Peyer's patch (tissue), 4 donors: Measurements from ENCODE around the gene NT5DC3. TPM values are rescaled to one million over a fixed set of nuclear protein-coding genes. Genes with fewer than 3 reads are reported as not detected.

Experiments used
- DNase-seq, 3 donors: peaks; one replicate each; pipeline ENCODE4 v3.0.0-alpha.2; 2017 to 2019
- H3K27ac ChIP-seq, 4 donors: fragments of 200-600 bp; sonication (generic); one replicate each; pipeline ENCODE4 v1.5.1; 2016 to 2019
- H3K27me3 ChIP-seq, 2 donors: fragments of 200-600 bp; sonication (generic); one replicate each; pipeline ENCODE4 v1.5.1; 2019
- H3K36me3 ChIP-seq, 3 donors: fragments of 200-600 bp; sonication (generic); one replicate each; pipeline ENCODE4 v1.5.1; 2016 to 2019
- H3K4me1 ChIP-seq, 4 donors: fragments of 200-600 bp; sonication (generic); one replicate each; pipeline ENCODE4 v1.5.1; 2016 to 2019
- H3K4me3 ChIP-seq, 4 donors: fragments of 200-600 bp; sonication (generic); 1 replicate in 3 of 4; 2 replicates in 1 of 4; pipeline ENCODE4 v1.5.1; 2016 to 2019; ENCODE audit warnings: mild to moderate bottlenecking in 1 of 4
- H3K9me3 ChIP-seq, 4 donors: fragments of 200-600 bp; sonication (generic); one replicate each; pipeline ENCODE4 v1.5.1; 2016 to 2019; ENCODE audit warnings: mild to moderate bottlenecking in 1 of 4
- CTCF ChIP-seq, 6 experiments: fragments of 450-650 bp in 4 of 6; fragments of 200-600 bp in 2 of 6; sonication (generic) in 1 of 6; IDR thresholded peaks; one replicate each; pipeline ENCODE4 v1.5.1; 2017 to 2019; ENCODE audit warnings: antibody characterized with exemption in 6 of 6, mild to moderate bottlenecking in 3 of 6, moderate library complexity in 1 of 6
- POLR2A ChIP-seq, 2 donors: fragments of 450-650 bp; IDR thresholded peaks; one replicate each; pipeline ENCODE4 v1.5.1; 2017; ENCODE audit warnings: antibody characterized with exemption in 2 of 2, mild to moderate bottlenecking in 2 of 2, moderate library complexity in 2 of 2
- total RNA-seq, 4 donors: library from RNA; depleted of rRNA; stranded (reverse); fragments of >200 nt; gene quantifications; one replicate each; pipeline ENCODE4 v1.1.0, GENCODE V29; 2016

NT5DC3 gene
- total RNA-seq, 4 donors from 2014 or later: 3.9 to 10.2 (median 7.4) TPM

- peak overlapping the region in 1 of 4 donors; percentile 30 for H3K27ac ChIP-seq
- H3K36me3 ChIP-seq: no peaks in the 10 kb centered on the region
- TF ChIP-seq POLR2A (IDR thresholded peaks at IDR 0.05) (no peak), CTCF (IDR thresholded peaks at IDR 0.05) (no peak)
- DNase-seq: no peak
- H3K4me1 ChIP-seq: peaks cover 0 to 6% (median 0%) of the 10 kb centered on the region in 4 donors
- H3K9me3 ChIP-seq: no peaks in the 10 kb centered on the region
- H3K27me3 ChIP-seq: no peaks in the 10 kb centered on the region
- H3K4me3 ChIP-seq: no peak overlapping the region
Observed at GRCh38 chr12:103848917-103849491, 8.0 kb upstream of the NT5DC3 start.

- no peaks in the 10 kb centered on the region for H3K36me3 ChIP-seq
- no peak overlapping the region for H3K4me3 ChIP-seq
- H3K27me3 ChIP-seq: no peaks in the 10 kb centered on the region
- no peaks in the 10 kb centered on the region for H3K9me3 ChIP-seq
- no peak for TF ChIP-seq POLR2A (IDR thresholded peaks at IDR 0.05)
- no peak for DNase-seq
- no peak overlapping the region for H3K27ac ChIP-seq
- peaks cover 0 to 6% (median 0%) of the 10 kb centered on the region in 4 donors for H3K4me1 ChIP-seq
Observed at GRCh38 chr12:103848143-103848542, 7.1 kb upstream of the NT5DC3 start.

GRCh38 chr12:103846415-103846814 is 5.4 kb upstream of the NT5DC3 start:
- TF ChIP-seq POLR2A (IDR thresholded peaks at IDR 0.05) (no peak), CTCF (IDR thresholded peaks at IDR 0.05) (no peak)
- H3K27me3 ChIP-seq: no peaks in the 10 kb centered on the region
- H3K36me3 ChIP-seq: no peaks in the 10 kb centered on the region
- H3K9me3 ChIP-seq: no peaks in the 10 kb centered on the region
- no peak for DNase-seq
- no peak overlapping the region for H3K4me3 ChIP-seq
- peaks cover 0 to 6% (median 0%) of the 10 kb centered on the region in 4 donors for H3K4me1 ChIP-seq
- no peak overlapping the region for H3K27ac ChIP-seq

GRCh38 chr12:103844305-103844704 is 3.3 kb upstream of the NT5DC3 start:
- no peak overlapping the region for H3K27ac ChIP-seq
- DNase-seq: no peak
- no peaks in the 10 kb centered on the region for H3K27me3 ChIP-seq
- TF ChIP-seq POLR2A (IDR thresholded peaks at IDR 0.05) (no peak), CTCF (IDR thresholded peaks at IDR 0.05) (no peak)
- peaks cover 0 to 11% (median 0%) of the 10 kb centered on the region in 4 donors for H3K4me1 ChIP-seq
- no peaks in the 10 kb centered on the region for H3K36me3 ChIP-seq
- no peak overlapping the region for H3K4me3 ChIP-seq
- H3K9me3 ChIP-seq: no peaks in the 10 kb centered on the region

GRCh38 chr12:103841690-103842584 is 903 bp upstream of the NT5DC3 start:
- H3K4me3 ChIP-seq: peak overlapping the region; percentile 63 to 89 (median 78)
- TF ChIP-seq CTCF (IDR thresholded peaks at IDR 0.05) (no peak), POLR2A (IDR thresholded peaks at IDR 0.05) (no peak)
- H3K36me3 ChIP-seq: no peaks in the 10 kb centered on the region
- H3K9me3 ChIP-seq: no peaks in the 10 kb centered on the region
- H3K27ac ChIP-seq: peak overlapping the region in 3 of 4 donors; percentile 62 to 73 (median 73)
- H3K27me3 ChIP-seq: no peaks in the 10 kb centered on the region
- DNase-seq: peak; percentile 37 to 54 (median 52)
- H3K4me1 ChIP-seq: peaks cover 0 to 5% (median 0%) of the 10 kb centered on the region in 4 donors

- Histone ChIP-seq H3K9me3 (no peaks in the 10 kb centered on the region), H3K27me3 (no peaks in the 10 kb centered on the region), H3K36me3 (no peaks in the 10 kb centered on the region), H3K27ac (peak overlapping the region; percentile 30 to 73 (median 68)), H3K4me1 (peaks cover 0 to 5% (median 0%) of the 10 kb centered on the region in 4 donors), H3K4me3 (peak overlapping the region; percentile 63 to 89 (median 78))
- TF ChIP-seq CTCF (IDR thresholded peaks at IDR 0.05) (no peak), POLR2A (IDR thresholded peaks at IDR 0.05) (no peak)
- peak in 2 of 3 donors; percentile 23 to 55 for DNase-seq
Observed at GRCh38 chr12:103840462-103840875, 565 bp downstream of the NT5DC3 start.
